ENCODE results near the gene RAC2. TPM values are rescaled to one million over a fixed set of nuclear protein-coding genes. Genes with fewer than 3 reads are reported as not detected.

The RAC2 gene
- total RNA-seq, 1 experiment from 2014 or later: 50.5 TPM

GRCh38 chr22:37273846-37274225 is 29.8 kb upstream of the RAC2 start:
- H3K27ac ChIP-seq (ENCODE audit: low read length): no peak overlapping the region
- DNase-seq (no peak), ATAC-seq (no peak)
- ChIA-PET CTCF (interaction anchor here (0.5 to 0.9 kb wide), 2 partner anchors 11 to 319 kb away, joined by 4 to 10 read pairs; no protein-coding TSS in a partner anchor), POLR2A (ENCODE audit: unreplicated experiment) (no interaction called here)
- no peaks in the 10 kb centered on the region for H3F3A ChIP-seq (ENCODE audit: low read length, unreplicated experiment)
- no peak overlapping the region for H3K9ac ChIP-seq (ENCODE audit: low read length)
- H2AFZ ChIP-seq (ENCODE audit: low read length): no peak overlapping the region
- no peaks in the 10 kb centered on the region for H3K79me2 ChIP-seq (ENCODE audit: low read length)
- BruUV-seq (replicated peaks): no TSS peak
- H3K4me1 ChIP-seq (ENCODE audit: insufficient read depth, low read length): peaks cover 7% of the 10 kb centered on the region
- TF ChIP-seq, protein P1, sequence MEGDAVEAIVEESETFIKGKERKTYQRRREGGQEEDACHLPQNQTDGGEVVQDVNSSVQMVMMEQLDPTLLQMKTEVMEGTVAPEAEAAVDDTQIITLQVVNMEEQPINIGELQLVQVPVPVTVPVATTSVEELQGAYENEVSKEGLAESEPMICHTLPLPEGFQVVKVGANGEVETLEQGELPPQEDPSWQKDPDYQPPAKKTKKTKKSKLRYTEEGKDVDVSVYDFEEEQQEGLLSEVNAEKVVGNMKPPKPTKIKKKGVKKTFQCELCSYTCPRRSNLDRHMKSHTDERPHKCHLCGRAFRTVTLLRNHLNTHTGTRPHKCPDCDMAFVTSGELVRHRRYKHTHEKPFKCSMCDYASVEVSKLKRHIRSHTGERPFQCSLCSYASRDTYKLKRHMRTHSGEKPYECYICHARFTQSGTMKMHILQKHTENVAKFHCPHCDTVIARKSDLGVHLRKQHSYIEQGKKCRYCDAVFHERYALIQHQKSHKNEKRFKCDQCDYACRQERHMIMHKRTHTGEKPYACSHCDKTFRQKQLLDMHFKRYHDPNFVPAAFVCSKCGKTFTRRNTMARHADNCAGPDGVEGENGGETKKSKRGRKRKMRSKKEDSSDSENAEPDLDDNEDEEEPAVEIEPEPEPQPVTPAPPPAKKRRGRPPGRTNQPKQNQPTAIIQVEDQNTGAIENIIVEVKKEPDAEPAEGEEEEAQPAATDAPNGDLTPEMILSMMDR (conservative IDR thresholded peaks at IDR 0.05; ENCODE audit: low read depth, low read length): no peak
- no peak for TF ChIP-seq EZH2phosphoT487 (IDR thresholded peaks at IDR 0.05; ENCODE audit: borderline replicate concordance, low read length)
- no peak for TF ChIP-seq EZH2 (IDR thresholded peaks at IDR 0.05; ENCODE audit: low read length, unreplicated experiment)
- no peaks in the 10 kb centered on the region for H3K9me3 ChIP-seq (ENCODE audit: low read length)
- H3K36me3 ChIP-seq (ENCODE audit: low read depth, low read length): no peaks in the 10 kb centered on the region
- no peaks in the 10 kb centered on the region for H4K20me1 ChIP-seq (ENCODE audit: low read length)
- intact Hi-C loops (cut with micrococcal nuclease): no loop called here
- no peaks in the 10 kb centered on the region for H3K9me2 ChIP-seq (replicated peaks; ENCODE audit: low read length)
- no peaks in the 10 kb centered on the region for H3K27me3 ChIP-seq (ENCODE audit: low read length)
- H3K4me2 ChIP-seq (ENCODE audit: low read length): no peak overlapping the region
- no peak overlapping the region for H3K4me3 ChIP-seq (ENCODE audit: low read length)

GRCh38 chr22:37273126-37273845 is 29.2 kb upstream of the RAC2 start:
- H3K27ac ChIP-seq (ENCODE audit: low read length): no peak overlapping the region
- no peaks in the 10 kb centered on the region for H3K36me3 ChIP-seq (ENCODE audit: low read depth, low read length)
- H3K9me3 ChIP-seq (ENCODE audit: low read length): no peaks in the 10 kb centered on the region
- no TSS peak for BruUV-seq (replicated peaks)
- no peak for TF ChIP-seq EZH2phosphoT487 (IDR thresholded peaks at IDR 0.05; ENCODE audit: borderline replicate concordance, low read length)
- TF ChIP-seq EZH2 (IDR thresholded peaks at IDR 0.05; ENCODE audit: low read length, unreplicated experiment): no peak
- TF ChIP-seq, protein P1 (conservative IDR thresholded peaks at IDR 0.05; ENCODE audit: low read depth, low read length): no peak
- POLR2A ChIA-PET (ENCODE audit: unreplicated experiment): no interaction called here
- H4K20me1 ChIP-seq (ENCODE audit: low read length): no peaks in the 10 kb centered on the region
- peak overlapping the region; percentile 41; the same call in 1 of the 2 replicates for H3K4me2 ChIP-seq (ENCODE audit: low read length)
- CTCF ChIA-PET: interaction anchor here (0.5 to 0.9 kb wide), 2 partner anchors 11 to 320 kb away, joined by 4 to 10 read pairs; no protein-coding TSS in a partner anchor
- no peaks in the 10 kb centered on the region for H3K79me2 ChIP-seq (ENCODE audit: low read length)
- H3K27me3 ChIP-seq (ENCODE audit: low read length): no peaks in the 10 kb centered on the region
- H3K4me1 ChIP-seq (ENCODE audit: insufficient read depth, low read length): peaks cover 7% of the 10 kb centered on the region
- H3K9ac ChIP-seq (ENCODE audit: low read length): no peak overlapping the region
- intact Hi-C loops (cut with micrococcal nuclease): no loop called here
- ATAC-seq (peak; percentile 59), DNase-seq (peak; percentile 24)
- H3K4me3 ChIP-seq (ENCODE audit: low read length): no peak overlapping the region
- H3K9me2 ChIP-seq (replicated peaks; ENCODE audit: low read length): no peaks in the 10 kb centered on the region
- no peaks in the 10 kb centered on the region for H3F3A ChIP-seq (ENCODE audit: low read length, unreplicated experiment)
- H2AFZ ChIP-seq (ENCODE audit: low read length): peak overlapping the region; percentile 62
